GDM1 (cell line): ENCODE data around the gene PRR13.
"Not testable (repeated sequence)": the region's sequence is repeated elsewhere in the genome, so short reads cannot be mapped to it uniquely, and the experiment has no call there.

ENCODE experiments used
- DNase-seq: peaks from one replicate; lab custom pipeline; 2025; lab: John Stamatoyannopoulos, UW

Gene PRR13

DNA sequence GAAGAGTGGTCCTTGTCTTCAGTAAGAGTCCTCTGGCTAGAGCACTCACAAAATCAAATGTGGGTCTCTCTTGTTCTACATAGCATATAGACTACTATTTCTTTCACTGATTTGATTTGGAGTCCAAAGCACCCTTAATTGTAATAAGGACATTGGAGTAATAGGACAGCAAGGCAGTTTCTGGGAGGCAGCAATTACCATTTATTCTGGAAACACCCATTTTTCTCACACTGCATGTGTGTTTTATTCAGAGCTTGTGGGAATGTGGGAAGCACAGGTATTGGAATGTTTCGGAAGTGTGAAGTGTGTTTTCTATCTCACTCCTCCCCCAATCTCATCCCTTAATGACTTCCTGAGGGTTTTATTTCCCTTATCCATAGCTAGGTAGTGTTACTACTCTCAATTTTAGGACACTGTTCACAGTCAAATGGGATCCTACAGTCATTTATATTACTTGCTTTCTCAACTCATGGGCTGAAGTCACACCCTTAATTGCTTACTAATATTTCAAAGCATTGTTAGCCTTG lies 30.6 kb downstream of the PRR13 start:
- no peak for DNase-seq

DNA sequence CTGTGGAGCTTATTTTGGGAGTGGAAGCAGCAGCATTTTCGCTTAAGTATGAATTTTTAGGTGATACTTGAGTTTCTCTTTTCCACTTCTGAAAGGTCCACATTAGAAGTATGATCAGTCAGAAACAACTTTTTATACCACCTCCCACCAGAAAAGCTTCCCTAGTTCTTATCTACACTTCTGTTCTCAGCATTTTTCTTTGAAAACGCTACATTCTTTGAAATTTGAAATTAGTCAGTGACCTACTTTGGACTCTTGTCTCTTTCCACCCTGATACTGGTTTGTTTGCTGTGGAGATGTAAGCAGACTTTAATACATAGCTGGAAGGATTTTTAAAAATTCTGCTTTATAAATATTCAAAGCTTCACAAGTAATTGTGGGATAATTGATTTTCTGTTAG lies 32.5 kb downstream of the PRR13 start:
- DNase-seq, result no peak

DNA sequence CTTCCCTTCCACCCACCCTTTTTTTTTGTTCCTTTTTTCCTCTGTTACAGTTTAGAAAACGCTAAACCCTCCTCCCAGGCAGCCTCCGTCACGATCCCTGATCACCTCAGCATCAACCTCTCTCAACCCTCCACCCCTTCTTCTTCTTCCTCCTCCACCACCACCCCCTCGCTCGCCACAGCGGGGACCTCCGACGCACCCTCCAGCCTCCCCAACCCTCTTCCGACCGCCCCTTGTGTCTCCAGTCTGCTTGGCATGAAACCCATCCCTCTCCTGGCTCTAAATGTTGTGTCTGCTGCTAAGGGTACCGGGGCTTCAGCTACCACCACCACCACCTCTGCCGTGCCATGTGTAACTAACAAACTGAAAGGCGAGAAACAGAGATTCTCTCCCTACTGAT lies 33.3 kb downstream of the PRR13 start:
- DNase-seq, result no peak

DNA sequence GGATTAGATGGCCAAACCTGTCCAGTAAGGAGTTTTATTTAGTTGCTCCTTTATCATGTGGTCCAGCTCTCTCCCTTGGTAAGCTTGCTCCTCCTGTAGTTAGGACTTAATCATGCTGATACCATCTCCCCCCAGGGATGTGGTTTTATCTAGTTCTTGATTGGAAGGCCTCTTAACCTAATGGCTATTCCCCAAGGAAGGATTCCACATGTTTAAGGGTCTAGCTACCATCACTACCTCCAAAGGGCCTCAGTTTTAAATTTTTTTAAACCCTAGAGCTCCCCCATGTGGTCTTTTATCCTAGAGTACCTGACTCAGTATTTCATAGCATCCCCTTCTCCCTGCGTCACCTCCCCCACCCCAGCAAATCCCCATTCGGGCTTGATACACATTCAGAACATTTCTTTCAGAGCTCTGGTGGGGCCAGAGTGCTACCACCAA lies 35.3 kb downstream of the PRR13 start:
- DNase-seq, result no peak

DNA sequence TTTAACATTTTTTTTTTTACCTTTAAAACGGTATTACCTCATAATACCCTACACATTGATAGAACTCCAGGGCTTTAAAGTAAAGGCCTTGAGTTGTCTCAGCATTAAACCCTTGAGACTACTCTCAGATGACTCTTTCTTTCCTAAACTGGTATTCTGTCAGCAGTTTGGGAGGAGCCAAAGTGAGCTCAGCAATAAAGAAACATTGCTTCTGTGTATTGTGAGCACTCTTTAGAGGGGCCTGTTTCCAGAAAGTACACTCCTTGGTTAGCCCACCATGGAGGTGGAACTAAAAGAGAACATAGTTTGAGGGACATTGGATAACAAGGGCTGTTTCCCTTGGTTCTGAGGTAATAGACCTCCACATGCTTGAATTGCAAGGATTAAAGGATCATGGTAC lies 37.3 kb downstream of the PRR13 start:
- no peak for DNase-seq

DNA sequence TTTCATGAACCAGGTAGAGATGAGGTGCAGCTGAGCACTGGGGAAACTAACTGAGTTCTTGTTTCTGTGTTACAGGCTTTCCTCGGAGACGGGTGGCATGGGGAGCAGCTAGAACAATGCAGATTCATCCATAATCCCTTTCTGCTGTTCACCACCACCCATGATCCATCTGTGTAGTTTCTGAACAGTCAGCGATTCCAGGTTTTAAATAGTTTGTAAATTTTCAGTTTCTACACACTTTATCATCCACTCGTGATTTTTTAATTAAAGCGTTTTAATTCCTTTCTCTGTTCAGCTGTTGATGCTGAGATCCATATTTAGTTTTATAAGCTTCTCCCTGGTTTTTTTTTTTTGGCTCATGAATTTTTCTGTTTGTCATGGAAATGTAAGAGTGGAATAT lies 37.8 kb downstream of the PRR13 start:
- no peak for DNase-seq

DNA sequence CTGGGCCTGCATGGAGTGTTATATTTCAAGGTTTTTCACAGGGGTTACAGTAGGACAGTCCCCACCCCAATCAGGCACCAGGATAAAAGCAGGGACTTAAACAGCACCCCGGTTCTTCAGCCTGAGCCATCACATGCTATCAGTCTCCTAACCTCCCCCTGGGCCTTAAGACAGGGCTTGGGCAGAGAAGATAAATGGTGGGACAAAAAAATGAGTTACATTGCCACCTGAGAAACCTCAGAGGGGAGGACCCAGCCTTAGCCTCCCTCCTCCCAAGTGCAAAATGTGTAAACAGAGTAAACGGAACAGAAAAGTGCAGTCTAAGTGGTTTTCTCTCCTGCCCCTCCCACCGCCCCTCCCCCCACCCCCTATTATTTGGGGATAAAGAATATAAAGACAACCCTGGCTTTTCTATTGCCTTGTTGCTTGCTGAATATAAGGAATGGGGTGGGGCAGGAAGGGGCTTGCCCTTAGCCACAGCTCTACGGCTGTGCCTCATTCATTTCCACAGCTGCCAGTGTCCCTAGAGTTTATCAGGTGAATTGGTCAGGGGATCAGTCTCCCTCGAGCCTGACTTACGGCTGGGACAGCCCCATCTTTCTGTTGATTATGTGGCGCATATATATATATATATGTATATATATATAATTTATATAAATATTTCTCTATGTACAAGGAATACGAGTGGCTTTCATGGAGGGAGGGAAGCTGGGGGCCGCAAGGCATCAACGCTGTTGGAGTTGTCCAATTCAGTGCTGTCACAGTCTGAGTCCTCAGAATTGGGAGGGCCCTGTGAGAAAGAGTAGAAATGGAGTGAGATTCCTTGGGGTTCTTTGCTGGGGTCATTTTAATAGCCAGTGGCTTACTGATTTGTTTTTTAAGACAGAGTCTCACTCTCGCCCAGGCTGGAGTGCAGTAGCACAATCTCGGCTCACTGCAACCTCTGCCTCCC lies 39.2 kb downstream of the PRR13 start:
- no peak for DNase-seq

DNA sequence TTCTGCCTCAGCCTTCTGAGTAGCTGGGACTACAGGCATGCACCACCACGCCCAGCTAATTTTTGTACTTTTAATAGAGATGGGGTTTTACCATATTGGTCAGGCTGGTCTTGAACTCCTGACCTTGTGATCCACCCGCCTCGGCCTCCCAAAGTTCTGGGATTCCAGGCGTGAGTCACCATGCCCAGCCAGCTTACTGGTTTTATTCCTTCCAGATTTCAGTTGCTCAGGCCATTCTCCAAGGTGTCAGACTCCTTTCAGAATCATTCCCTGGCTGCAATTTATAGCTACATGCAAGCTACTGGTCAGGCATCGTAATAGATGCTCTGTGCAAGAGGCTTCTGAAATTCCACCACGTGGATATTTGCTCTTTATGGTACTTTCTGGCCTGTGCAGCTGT lies 39.9 kb downstream of the PRR13 start:
- DNase-seq, result not testable (repeated sequence)

DNA sequence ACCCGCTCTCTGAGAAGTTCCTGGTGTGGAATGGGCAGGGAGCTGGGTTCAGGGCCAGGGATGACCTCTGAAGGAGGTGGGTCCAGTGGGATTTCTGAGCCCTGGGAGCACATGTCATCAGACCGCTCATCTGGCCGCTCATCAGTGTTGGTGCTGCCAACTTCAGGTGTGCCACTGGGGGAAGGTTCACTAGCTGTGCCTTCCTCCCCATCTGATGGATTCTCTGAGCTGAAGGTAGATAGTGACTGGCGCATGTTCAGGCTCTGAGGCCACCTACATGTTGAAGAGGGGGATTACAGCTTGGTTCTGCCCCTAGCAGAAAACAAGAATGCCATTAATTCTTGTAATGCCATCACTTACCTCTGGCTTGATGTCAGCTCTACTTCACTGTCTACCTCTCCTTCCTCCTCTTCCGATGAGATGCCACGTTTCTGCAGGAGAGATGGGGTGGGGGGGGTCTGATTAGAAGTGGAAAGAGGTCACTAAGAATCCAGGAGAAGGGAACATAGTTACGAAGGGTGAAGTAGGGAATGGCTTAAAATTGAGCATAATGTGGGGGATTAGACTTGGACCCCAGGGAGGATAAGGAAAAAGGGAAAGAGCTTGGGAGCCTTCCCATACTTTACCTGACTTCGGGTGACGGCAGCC lies 40.5 kb downstream of the PRR13 start:
- no peak for DNase-seq

DNA sequence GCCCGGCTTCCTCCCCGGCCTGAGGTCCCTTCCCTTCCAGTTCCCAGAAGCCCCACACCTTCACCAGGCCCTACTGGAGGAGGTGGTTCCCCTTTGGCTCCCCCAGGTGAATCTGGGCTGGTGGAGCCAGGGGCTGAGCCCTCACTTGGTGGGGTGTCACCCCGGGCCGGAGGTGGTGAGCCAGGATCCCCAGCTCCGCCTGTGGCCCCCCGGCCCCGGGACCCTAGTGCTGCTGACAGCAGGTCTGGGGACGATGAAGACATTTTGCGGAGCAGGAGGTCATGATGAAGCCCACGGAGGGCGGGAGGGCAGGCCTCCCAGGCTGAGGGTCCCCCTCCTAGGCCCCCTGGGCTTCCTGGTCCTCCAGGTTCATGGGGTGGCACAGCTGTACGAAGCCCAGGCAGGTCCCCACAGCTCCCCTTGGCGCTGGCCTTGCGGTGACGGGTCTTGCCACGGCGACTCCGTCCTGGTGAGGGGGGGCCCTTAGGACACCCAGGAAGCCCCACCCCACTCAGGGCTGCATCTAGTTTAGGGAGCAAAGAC lies 41.2 kb downstream of the PRR13 start:
- no peak for DNase-seq

DNA sequence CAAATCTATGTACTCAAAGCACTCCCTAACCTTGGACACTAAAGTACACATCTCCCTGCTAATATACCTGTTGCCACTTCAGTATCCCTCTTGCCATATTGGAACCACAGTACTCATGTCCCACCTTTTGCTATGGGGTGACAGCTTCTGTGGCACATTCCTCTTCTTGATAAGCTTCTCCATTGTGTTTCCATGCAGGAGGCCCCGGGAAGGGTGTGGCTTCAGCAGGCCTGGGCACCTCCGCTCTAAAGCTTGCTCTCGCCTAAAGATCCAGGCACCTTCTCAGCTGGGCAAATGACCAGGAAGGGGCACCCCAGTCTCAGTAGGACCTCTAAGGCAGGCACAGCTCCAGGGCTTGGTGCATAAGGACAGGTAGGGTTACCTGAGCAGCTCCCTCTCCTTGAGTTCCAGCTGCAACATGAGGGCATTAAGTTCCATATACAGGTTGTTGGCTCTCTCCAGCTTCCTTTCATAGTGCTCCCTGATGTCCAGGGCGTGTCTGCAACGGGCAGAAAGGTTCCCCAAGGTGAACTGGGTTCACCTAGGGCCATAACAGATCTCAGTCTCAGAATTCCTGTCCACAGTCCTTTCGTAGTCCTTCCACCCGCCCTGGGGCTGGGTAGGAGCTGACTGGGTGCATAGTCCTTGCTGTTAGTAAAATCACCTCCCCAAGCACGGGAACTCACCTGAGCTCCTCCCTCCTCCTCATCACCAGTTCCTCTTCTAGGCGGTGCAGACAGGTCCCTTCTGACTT lies 41.9 kb downstream of the PRR13 start:
- DNase-seq, result no peak

DNA sequence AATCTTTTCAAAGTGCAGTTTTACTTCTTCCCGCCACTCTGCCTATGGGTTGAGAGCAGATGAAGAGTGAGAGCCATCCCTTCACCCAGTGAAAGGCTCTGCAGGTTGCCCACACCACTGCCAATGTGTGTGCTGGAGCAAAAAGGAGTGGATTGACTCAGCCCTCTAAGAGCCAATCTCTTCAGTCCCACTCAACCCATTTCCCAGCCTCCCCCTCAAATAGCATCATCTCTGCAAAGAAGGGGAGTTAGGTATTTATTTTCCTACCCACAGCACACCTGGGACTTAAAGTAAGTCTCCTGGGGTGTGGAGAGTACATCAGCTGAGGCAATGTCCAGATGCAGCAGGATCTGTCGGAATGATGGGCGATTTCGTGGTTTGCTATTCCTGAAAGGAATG lies 42.4 kb downstream of the PRR13 start:
- no peak for DNase-seq

DNA sequence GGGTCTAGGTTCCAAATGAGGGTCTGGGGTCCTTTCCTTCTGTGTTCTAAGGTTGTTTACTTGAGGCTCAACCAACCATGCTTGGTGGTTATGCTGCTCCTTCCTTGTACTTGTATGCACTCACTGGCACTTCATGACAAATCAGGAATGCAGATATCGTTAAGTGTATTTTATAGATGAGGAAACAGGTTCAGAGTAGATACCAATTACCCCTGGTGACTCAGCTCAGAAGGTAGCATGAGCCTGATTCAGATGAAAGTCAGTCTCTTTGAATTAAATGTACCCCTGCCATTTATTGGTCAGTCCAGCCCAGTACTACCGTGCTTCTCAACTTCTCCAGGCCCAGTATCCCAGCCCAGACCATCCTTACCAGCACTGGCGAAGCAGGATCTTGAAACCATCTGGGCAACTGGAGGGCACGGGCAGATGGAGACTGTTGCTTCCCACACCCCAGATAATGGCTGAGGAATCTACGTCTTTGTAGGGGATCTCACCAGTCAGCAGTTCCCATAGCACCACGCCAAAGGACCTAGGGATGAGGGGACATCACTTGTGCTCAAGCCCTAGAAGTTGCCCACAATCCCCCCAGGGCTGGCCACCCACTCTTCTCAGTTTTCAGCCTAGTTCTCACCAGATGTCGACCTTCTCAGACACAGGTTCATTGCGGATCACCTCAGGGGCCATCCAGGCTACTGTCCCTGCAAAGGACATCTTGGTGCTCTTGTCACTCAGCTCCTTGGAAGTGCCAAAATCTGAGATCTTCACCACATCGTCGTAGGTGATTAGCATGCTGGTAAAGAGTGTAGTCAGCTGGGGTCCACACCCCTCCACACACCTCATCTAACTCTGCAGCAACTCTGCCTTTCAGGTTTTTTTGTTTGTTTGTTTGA lies 43.4 kb downstream of the PRR13 start:
- DNase-seq, result no peak

DNA sequence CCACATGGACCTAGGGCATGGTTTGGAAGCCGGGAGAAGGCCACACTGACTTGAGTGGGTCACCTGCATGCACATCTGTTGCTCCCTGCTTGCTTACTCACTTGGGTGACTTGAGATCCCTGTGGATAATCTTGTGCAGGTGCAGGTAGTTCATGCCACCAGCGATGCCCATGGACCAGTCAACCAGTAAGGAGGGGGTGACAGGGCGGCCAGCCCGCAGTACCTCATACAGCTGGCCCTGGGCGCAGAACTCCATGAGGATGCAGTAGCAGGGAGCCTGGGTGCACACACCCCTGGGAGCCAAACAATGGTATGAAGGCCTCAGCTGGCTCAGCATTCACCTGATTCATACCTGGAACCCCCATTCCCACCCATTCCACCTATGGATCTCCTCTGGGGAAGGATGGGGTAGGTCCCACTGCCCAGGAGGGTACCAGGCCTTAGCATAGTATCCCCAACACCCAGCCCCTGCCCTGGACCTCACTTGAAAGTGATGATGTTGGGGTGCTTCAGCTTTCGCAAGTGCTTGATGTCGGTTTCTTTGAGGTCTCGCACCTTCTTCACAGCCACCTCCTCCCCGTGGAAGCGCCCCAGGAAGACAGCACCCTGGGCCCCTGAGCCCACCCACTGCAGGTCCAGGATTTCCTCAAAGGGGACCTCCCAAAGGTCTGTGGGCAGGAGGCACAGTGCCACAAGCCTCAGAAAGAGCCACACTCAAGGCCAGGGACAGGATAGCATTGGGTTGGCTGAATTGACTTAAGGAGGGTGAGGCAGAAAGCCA lies 44.6 kb downstream of the PRR13 start:
- DNase-seq, result no peak

DNA sequence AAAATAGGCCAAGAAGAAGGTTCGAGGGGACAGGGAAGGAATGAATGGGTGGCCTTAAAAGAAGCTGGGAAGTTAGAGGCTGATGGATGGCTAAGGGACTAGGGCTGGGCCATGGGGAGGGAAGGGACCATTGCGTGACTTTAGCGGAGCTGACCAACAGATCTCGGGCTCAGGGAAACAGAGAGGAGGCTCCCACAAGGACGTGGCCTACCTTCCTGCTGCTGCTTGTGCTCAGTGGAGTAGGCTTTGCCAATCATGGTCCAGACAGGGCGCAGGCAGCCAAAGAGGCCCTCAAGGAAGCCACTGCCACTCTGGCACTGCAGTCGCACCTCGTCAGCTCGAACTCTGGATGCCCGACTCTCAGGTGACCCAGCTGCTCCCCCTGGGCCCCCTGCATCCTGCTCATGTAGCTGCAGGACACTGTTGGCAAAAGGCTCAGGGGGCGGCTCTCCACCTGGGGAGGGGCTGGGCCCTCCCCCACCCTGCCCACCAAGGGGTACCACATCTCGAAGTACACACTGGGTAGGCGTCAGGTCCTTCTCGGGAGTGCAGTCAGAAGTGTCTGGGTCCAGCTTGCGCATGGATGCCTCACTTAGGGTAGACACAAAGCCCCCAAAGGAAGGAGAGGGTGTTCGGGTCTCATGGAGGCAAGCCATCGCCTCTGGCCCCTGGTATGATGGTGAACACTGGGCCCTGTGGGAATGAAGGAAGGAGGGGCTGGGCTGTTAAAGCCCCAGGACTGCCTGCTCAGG lies 45.4 kb downstream of the PRR13 start:
- no peak for DNase-seq

DNA sequence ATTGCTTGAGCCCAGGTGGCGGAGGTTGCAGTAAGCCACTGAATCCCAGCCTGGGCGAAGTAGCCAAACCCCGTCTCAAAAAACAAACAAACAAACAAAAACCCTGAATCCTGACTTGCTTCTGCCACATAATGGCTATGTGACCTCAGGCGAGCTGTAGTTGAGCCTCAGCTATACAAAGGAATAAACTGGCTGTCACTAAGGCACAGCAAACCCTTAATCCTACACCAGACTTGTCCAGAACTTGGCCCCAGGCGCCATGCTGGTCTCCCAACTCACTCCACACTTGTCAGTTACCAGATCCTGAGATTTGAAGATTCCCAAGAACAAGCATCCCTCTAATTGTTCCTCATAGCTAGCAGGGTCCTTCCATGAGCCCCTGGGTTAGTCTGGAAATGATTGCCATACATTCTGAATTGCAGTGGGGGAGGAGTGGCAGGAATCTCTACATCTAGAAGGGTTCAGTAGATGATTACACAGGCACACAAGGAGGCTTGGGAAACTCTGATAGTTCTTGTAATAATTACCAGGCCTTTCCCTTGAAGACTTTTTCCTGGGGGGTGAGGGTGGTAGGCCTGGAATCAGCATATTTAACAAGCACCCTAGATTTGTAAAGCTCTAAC lies 47.8 kb downstream of the PRR13 start:
- DNase-seq, result no peak

DNA sequence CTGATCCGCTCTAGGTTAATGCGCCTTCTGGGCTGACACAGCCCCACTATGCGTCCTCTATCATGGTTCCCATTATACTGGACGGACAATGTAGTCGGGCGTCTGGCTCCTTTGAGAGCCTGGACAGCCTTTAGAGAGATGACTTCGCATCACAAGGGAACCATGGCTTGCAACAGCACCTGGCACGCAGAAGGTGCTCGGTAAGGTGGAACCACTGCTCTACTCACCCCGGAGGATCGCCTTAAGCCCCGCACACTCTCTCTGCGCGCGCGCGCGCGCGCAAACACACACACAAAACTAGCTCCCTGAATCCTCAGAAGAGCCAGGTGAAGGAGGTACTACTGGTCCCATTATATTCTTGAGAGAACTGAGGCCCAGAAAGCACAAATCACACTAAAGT lies 50.7 kb downstream of the PRR13 start:
- DNase-seq, result no peak

DNA sequence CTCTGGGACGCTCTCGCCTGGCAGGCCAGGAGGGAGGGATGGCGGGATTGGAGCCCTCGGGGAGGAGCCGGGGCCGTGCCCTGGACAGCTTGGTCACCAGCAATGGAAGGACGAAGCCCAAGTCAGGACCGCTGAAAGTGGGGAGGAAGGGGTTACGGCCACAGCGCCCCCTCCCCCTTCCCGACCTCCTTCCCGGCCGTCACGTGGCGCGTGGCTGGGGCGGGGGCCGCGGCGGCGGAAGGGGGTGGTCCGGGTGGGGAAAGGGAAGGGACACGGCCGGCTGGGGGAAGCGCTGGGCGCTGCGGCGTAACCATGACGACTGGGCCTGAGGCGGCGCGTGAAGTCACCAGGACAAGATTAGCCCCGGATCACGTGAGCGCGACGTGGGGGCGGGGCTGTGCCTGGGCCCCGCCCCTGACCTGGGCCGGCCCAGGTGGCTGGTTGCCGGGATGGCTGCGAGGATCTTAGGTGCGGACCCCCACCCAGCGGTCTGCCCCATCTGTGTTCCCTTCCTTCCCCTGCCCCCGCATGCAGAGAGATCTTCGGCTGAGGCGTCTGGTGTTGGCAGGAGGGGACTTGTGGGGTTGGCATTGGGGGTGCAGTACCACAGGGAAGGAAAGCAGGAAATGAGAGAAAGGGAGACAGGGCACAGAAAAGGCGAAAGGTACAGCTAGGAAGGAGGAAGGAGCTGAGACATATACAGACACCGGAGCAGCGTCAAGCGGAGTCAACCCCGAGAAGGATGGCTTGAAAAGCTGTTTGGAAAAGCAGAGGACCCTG lies 51.5 kb downstream of the PRR13 start:
- peak; percentile 84 for DNase-seq
